NK-92 (cell line): ENCODE measurements around the gene VAPB.

Source experiments
- DNase-seq: peaks from one replicate; lab custom pipeline; 2025; ENCODE audit not compliant: unreplicated experiment; lab: John Stamatoyannopoulos, UW

Gene VAPB

GRCh38 chr20:58479726-58480440 lies 90.9 kb downstream of the VAPB start:
- DNase-seq, result no peak

DNA sequence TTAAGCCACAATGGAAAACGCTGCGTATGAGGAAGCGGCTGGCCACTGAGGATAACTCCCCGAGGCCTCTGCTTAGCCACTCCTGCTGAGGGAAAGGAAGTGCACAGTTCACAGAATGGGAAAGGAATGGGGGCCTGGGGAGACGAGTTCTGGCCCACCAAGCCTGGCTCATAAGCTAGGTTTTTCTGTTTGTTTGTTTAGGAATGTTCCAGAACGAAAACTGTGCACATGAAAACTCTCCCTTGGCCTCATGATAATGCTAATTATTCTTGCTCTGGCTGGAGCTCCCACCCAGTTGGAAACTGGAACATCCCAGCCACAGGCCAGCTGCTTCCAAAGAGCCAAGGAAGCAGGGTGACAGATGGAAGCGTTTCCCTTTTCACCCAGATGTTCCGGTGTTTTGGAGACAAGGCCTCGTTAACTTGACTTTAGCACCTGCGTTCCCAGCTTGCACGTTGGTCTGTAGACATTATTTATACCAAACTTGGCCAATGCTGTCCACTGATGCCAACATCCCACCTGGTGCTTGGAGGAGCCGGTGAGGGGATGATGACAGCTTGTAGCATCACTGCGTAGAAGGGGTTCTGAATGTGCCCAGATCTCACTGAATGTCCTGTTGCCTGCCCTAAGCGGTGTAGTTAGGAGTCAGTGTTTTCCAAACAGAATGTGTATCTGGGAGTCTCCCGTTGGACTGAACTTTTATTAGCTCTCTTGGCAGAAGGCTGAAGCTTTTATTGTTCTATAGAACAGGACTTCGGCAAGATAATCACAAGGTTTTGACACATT lies 91.7 kb downstream of the VAPB start:
- DNase-seq, result no peak

DNA sequence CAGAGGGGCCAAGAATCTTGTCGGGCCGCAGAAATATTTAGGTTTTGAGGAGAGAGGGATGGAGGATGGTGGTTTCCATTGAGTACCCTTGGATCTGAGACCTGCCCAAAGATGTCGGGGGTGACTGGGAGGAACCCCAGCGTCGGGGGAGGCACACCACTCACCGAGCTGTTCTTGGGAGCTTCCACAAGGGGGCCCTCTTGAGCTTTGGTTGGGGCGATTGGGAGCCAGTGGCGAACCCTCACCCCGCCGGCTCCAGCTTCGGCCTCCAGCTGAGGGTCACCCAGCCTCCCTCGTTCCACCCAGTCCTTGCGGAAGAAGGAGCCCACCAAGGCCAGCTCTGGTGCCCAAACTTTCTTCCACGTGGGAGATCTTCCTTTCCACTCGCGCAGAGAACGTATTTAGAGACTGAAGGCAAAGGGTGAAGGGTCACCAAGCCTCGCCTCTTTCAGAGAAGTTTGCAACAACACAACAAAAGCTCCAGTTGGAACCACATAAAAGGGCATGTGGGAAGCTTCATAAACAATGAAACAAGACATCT lies 92.5 kb downstream of the VAPB start:
- DNase-seq, result no peak

GRCh38 chr20:58482416-58482815 lies 93.4 kb downstream of the VAPB start:
- no peak for DNase-seq

DNA sequence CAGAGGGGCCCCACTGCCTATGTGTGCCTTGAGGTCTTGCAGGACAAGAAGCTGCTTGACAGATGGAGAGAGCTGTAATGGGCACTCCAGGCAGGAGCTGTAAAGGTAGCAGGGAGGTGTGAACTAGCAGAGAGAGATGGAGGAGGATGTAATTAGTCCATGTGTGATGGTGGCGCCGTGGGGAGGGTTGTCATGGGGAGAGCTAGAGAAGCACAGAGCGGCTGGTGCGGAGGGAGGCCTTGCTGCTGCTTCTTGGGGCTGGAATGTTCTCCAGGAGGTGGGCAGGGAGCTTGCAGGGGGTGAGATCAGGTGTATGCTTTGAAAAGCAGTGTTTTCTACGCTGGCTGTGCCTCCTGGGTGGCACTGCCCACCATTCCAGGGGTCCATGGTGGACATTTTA lies 94.0 kb downstream of the VAPB start:
- DNase-seq, result no peak

GRCh38 chr20:58483470-58483869 lies 94.4 kb downstream of the VAPB start:
- no peak for DNase-seq

- no peak for DNase-seq
Measured at GRCh38 chr20:58485393-58485792, 96.4 kb downstream of the VAPB start.

GRCh38 chr20:58486207-58486606 lies 97.2 kb downstream of the VAPB start:
- no peak for DNase-seq

DNA sequence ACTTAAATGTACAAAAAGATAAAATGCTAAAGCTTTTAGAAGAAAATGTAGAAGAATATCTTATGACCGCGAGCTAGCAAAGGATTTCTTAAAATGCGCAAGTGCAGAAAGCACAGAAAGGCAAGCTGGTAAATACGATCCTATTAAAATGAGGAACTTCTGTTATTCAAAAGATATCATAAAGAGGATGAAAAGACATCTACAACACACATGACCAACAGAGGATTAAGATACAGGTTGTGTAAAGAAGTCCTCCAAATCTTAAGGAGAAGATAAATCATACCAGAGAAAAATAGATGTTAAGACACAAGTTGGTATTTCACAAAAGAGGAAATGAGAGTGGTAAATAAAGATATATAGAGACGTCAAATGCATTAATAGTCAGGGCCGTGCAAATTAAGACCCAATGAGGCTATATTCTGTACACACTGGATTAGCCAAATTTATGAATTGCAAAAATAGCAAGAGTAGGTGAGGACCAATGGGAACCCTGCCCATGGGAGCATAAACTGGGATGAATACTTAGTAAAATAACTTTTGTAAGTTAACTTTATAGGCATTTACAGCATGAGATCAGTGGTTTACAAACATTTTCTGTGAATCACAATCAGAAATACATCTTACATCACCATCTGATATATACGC lies 103.2 kb downstream of the VAPB start:
- DNase-seq, result no peak

DNA sequence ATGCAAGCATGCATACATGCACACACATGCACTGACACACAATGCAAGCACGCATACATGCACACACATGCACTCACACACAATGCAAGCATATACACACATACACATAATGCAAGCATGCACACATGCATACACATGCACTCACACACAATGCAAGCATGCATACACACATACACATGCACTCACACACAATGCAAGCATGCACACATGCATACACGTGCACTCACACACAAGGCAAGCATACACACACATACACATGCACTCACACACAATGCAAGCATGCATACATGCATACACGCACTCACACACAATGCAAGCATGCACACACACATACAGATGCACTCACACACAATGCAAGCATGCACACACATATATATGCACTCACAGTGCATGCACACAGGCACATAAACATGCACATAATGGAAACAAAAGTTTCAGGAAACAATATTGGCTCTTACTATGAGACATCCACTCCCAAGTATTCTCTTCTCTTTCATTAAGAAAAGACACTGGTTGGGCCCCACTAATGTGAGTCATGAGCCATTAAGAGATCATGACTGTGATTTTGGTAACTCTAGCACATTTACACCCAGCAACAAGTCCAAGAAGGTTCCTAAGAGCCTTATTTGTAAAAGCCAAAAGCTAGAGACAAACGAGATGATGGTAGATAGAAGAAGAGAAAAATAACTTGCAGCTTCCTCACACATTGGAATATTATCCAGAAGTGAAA lies 103.9 kb downstream of the VAPB start:
- no peak for DNase-seq

- no peak for DNase-seq
Measured at GRCh38 chr20:58494923-58495622, 106.0 kb downstream of the VAPB start.

DNA sequence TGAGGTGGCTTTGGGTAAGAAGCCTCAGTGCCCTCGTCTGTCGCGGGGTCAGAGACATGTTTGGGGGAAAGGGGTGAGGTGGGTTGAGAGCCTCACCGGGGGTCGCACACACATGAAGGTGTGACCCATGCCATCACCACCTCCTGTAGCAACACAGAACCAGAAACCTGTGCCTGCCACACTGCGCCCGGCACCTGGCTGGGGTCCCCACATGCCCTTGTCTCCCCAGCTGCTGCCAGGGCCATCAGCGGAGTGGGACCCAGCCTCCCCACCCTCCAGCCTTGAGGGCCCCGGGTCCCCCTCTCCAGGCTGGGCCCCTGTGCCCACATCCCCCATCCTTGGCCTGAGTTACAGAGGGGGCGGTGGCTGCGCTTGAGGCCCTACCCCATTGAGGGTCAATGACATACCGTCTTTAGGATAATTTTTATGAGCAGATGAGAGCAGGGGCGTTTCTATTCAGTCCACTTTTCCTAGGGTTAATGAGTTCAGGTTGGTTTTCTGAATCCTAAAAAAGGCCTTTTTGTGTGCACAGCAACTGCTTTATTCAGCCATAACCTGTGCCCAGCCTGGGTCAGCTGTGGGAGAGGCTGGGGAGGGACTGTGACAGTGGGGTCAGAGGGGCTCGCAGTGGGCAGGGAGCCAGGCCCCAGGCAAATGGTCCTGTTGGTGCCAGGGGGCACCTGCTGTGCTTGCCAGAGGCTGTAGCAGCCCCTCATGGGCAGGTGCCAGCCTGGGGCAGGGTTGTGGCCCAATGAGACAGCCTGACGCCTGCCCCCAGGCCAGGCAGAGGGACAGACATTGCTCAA lies 106.8 kb downstream of the VAPB start:
- no peak for DNase-seq

DNA sequence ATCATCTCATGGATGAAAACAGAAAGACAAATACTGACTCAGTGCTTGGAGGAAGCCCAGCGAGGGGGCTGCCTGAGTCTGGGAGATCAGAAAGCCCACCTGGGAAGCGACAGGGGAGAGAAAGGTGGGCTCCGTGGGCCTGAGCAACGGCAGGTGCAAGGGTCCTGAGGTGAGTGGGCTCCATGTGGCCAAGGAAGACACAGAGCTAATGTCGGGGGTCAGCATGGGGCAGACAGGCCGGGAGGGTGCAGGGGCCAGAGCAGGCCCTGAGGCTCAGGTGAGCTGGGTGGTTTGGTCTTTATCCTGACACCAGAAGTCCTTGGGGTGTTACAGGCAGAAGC lies 107.4 kb downstream of the VAPB start:
- no peak for DNase-seq

DNA sequence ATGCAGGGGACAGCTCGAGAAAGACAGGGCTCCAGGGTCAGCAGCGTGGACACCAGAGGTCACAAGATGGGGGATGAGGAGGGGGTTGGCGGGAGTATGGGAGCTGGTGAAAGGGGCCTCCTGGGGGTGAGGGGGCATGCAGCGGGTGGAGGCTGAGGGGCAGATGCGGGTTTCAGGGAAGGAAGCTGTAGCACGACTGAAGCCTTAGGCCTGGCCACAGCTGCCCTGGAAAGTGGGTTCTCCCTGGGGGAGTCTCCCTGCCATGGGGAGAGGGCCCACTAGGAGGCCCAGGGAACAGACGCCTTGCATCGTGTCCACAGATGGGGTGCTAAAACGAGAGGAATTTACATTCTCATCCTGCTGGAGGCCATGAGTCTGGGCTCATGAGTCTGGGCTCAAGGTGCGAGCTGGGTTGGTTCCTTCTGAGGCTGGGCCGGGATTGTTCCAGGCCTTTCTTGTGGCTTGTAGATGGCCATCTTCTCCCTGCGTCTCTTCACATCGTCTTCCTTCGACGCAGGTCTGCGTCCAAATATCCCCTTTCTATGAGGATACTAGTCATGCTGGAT lies 108.1 kb downstream of the VAPB start:
- no peak for DNase-seq

- DNase-seq, result no peak
Measured at GRCh38 chr20:58497724-58498469, 108.9 kb downstream of the VAPB start.

DNA sequence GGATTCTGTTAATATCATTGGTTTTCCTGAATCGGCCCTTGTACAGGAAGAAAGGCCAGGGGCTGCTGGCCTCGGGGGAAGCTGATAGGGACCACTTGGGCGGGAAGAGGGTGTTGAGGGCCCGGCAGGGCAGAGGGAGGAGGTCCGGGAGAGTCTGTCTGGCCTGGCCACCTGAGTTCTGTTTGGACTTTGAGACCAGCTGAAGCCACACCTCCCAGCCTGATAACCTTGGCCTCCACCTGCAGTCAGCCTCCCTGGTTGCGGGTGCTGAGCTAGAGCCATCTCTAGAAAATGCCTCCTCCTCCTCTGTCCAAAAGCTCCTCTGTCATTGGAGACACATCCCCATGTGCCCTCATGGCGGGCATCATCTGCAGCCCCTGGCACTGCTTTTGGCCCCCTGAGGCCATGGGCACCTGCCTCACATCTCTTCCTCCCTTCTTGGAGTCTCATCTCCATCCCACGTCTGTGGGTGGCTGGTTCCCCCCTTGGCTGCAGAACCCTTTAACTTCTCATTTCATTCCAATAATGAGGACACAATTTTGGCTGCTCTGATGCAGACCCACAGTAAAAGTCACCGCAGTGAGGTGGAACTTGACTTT lies 109.5 kb downstream of the VAPB start:
- no peak for DNase-seq

GRCh38 chr20:58500256-58500655 lies 111.2 kb downstream of the VAPB start:
- DNase-seq, result no peak
